WTC11 (cell line): ENCODE results near the gene DEFB118. TPM values are rescaled to one million over a fixed set of nuclear protein-coding genes. Genes with fewer than 3 reads are reported as not detected.

ENCODE experiments used
- ATAC-seq: fragments of 200-7000 bp; cut with Tn5 transposase; 2 replicates; pipeline ENCODE4 v1.10.0; 2021; ENCODE audit warnings: mild to moderate bottlenecking, moderate library complexity
- CTCF ChIA-PET: fragments of 300-600 bp; sonication (Branson Sonifier 250); formaldehyde crosslinking; loops from one replicate; lab custom pipeline; 2021; ENCODE audit warnings: antibody characterized with exemption; lab: Charles Lee
- POLR2A ChIA-PET: fragments of 350-600 bp; sonication (Branson Sonifier 250); formaldehyde crosslinking; loops from one replicate; lab custom pipeline; 2021; ENCODE audit warnings: antibody characterized with exemption; lab: Charles Lee
- DNase-seq: peaks from one replicate; pipeline ENCODE4 v3.0.0; 2021; ENCODE audit warnings: low spot score
- H3K27ac Mint-ChIP-seq: 2 replicates; pipeline ENCODE4 v1.8.0; 2021; ENCODE audit warnings: mixed read lengths
- H3K27me3 Mint-ChIP-seq: 2 replicates; pipeline ENCODE4 v1.8.0; 2021; ENCODE audit warnings: low read depth, mild to moderate bottlenecking, moderate library complexity, mixed read lengths
- H3K36me3 Mint-ChIP-seq: 2 replicates; pipeline ENCODE4 v1.8.0; 2021; ENCODE audit warnings: mixed read lengths
- H3K4me1 Mint-ChIP-seq: 2 replicates; pipeline ENCODE4 v1.8.0; 2022; ENCODE audit warnings: mixed read lengths
- H3K4me3 Mint-ChIP-seq: 2 replicates; pipeline ENCODE4 v1.8.0; 2021; ENCODE audit warnings: mild to moderate bottlenecking, moderate library complexity, mixed read lengths
- H3K9me3 Mint-ChIP-seq: 2 replicates; pipeline ENCODE4 v1.8.0; 2021; ENCODE audit warnings: mixed read lengths
- ATF6 ChIP-seq: sonication (generic); formaldehyde crosslinking; IDR thresholded peaks from 2 replicates; pipeline ENCODE4 v1.8.1; 2023; ENCODE audit warnings: mild to moderate bottlenecking, missing genetic modification reagents
- FOXJ3 ChIP-seq: sonication (generic); formaldehyde crosslinking; IDR thresholded peaks from 2 replicates; pipeline ENCODE4 v1.9.0; 2021; ENCODE audit warnings: missing genetic modification reagents, mild to moderate bottlenecking, borderline replicate concordance
- GTF2I ChIP-seq: fragments of 250-450 bp; sonication (Bioruptor Pico); conservative IDR thresholded peaks from 2 replicates; pipeline ENCODE4 v1.4.0; 2021; ENCODE audit warnings: mild to moderate bottlenecking
- HMGXB4 ChIP-seq: sonication (generic); formaldehyde crosslinking; IDR thresholded peaks from 2 replicates; pipeline ENCODE4 v1.8.1; 2023; ENCODE audit warnings: mild to moderate bottlenecking, moderate library complexity, missing genetic modification reagents
- IRF2 ChIP-seq: sonication (generic); formaldehyde crosslinking; IDR thresholded peaks from 2 replicates; pipeline ENCODE4 v1.8.0; 2022; ENCODE audit warnings: low read depth, missing genetic modification reagents, borderline replicate concordance
- NFATC4 ChIP-seq: fragments of 250-450 bp; sonication (Bioruptor Pico); IDR thresholded peaks from 2 replicates; pipeline ENCODE4 v1.9.0; 2021; ENCODE audit warnings: mild to moderate bottlenecking
- NR2C2 ChIP-seq: sonication (generic); formaldehyde crosslinking; IDR thresholded peaks from 2 replicates; pipeline ENCODE4 v1.8.0; 2022; ENCODE audit warnings: mild to moderate bottlenecking, missing genetic modification reagents
- OVOL2 ChIP-seq: fragments of 250-450 bp; sonication (Bioruptor Pico); IDR thresholded peaks from 2 replicates; pipeline ENCODE4 v1.9.0; 2021; ENCODE audit warnings: mild to moderate bottlenecking, borderline replicate concordance
- PRRX2 ChIP-seq: fragments of 250-450 bp; sonication (Bioruptor Pico); IDR thresholded peaks from 2 replicates; pipeline ENCODE4 v1.8.0; 2021; ENCODE audit warnings: mild to moderate bottlenecking
- TEAD4 ChIP-seq: sonication (generic); formaldehyde crosslinking; IDR thresholded peaks from 2 replicates; pipeline ENCODE4 v1.8.0; 2022; ENCODE audit warnings: mild to moderate bottlenecking, missing genetic modification reagents
- TP53 ChIP-seq: sonication (generic); formaldehyde crosslinking; IDR thresholded peaks from 2 replicates; pipeline ENCODE4 v1.8.1; 2023; ENCODE audit warnings: mild to moderate bottlenecking, missing genetic modification reagents
- ZNF121 ChIP-seq: sonication (generic); formaldehyde crosslinking; IDR thresholded peaks from 2 replicates; pipeline ENCODE4 v1.8.0; 2023; ENCODE audit warnings: missing genetic modification reagents
- ZNF138 ChIP-seq: sonication (generic); formaldehyde crosslinking; conservative IDR thresholded peaks from 2 replicates; pipeline ENCODE4 v1.8.1; 2022; ENCODE audit warnings: mild to moderate bottlenecking, moderate library complexity, missing genetic modification reagents
- ZNF219 ChIP-seq: sonication (generic); formaldehyde crosslinking; IDR thresholded peaks from 2 replicates; pipeline ENCODE4 v1.8.0; 2023; ENCODE audit warnings: missing genetic modification reagents, mild to moderate bottlenecking, borderline replicate concordance
- ZNF396 ChIP-seq: fragments of 250-450 bp; sonication (Bioruptor Pico); IDR thresholded peaks from 2 replicates; pipeline ENCODE4 v1.8.0; 2021; ENCODE audit warnings: mild to moderate bottlenecking, moderate library complexity, borderline replicate concordance
- ZNF416 ChIP-seq: fragments of 250-450 bp; sonication (Bioruptor Pico); IDR thresholded peaks from 2 replicates; pipeline ENCODE4 v1.9.0; 2021; ENCODE audit warnings: mild to moderate bottlenecking, inconsistent platforms
- total RNA-seq: library from RNA; stranded (reverse); gene quantifications from 3 replicates; pipeline ENCODE4 v1.2.3, GENCODE V29; 2021
- TF ChIP-seq, protein P1 (sequence below): fragments of 250-450 bp; sonication (Bioruptor Pico); IDR thresholded peaks from 2 replicates; pipeline ENCODE4 v1.9.0; 2021; ENCODE audit warnings: moderate library complexity, mild to moderate bottlenecking, inconsistent platforms, borderline replicate concordance
- TF ChIP-seq, protein P2 (sequence below): sonication (generic); formaldehyde crosslinking; IDR thresholded peaks from 2 replicates; pipeline ENCODE4 v1.8.1; 2022; ENCODE audit warnings: mild to moderate bottlenecking, moderate library complexity, missing genetic modification reagents
- TF ChIP-seq, protein P3 (sequence below): sonication (generic); formaldehyde crosslinking; IDR thresholded peaks from 2 replicates; pipeline ENCODE4 v1.8.0; 2023; ENCODE audit warnings: missing genetic modification reagents
- TF ChIP-seq, protein P4 (sequence below): fragments of 250-450 bp; sonication (Bioruptor Pico); conservative IDR thresholded peaks from 2 replicates; pipeline ENCODE4 v1.9.0; 2021; ENCODE audit warnings: mild to moderate bottlenecking

Gene DEFB118
- total RNA-seq, 1 experiment from 2014 or later = not detected

DNA sequence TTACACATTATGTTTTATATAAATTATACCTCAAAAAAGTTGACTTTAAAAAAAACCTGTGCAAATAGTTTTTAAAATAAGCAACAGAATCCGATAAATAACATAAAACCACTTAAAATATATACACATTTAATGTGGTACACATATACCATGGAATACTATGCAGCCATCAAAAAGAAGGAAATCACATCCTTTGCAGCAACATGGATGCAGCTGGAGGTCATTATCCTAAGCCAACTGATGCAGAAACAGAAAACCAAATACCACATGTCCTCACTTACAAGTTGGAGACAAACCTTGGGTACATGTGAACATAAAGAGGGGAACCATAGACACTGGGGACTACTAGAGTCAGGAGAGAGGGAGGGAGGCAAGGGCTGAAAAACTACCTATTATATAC is 41.6 kb downstream of the DEFB118 start (continued):
- TF ChIP-seq, protein P1, sequence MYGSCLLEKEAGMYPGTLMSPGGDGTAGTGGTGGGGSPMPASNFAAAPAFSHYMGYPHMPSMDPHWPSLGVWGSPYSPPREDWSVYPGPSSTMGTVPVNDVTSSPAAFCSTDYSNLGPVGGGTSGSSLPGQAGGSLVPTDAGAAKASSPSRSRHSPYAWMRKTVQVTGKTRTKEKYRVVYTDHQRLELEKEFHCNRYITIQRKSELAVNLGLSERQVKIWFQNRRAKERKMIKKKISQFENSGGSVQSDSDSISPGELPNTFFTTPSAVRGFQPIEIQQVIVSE = no peak
- TF ChIP-seq ZNF396 (CRISPR knock-in tag) = no peak
- TF ChIP-seq NR2C2 (CRISPR knock-in tag) = no peak
- no peak for TF ChIP-seq TEAD4 (CRISPR knock-in tag)
- TF ChIP-seq GTF2I (CRISPR knock-in tag) = no peak
- no peak for TF ChIP-seq PRRX2 (CRISPR knock-in tag)
- TF ChIP-seq ZNF416 = no peak
- TF ChIP-seq, protein P2, sequence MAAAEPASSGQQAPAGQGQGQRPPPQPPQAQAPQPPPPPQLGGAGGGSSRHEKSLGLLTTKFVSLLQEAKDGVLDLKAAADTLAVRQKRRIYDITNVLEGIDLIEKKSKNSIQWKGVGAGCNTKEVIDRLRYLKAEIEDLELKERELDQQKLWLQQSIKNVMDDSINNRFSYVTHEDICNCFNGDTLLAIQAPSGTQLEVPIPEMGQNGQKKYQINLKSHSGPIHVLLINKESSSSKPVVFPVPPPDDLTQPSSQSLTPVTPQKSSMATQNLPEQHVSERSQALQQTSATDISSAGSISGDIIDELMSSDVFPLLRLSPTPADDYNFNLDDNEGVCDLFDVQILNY (CRISPR knock-in tag) = no peak
- TF ChIP-seq, protein P3, sequence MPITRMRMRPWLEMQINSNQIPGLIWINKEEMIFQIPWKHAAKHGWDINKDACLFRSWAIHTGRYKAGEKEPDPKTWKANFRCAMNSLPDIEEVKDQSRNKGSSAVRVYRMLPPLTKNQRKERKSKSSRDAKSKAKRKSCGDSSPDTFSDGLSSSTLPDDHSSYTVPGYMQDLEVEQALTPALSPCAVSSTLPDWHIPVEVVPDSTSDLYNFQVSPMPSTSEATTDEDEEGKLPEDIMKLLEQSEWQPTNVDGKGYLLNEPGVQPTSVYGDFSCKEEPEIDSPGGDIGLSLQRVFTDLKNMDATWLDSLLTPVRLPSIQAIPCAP (CRISPR knock-in tag) = no peak
- TF ChIP-seq ZNF121 = no peak
- TF ChIP-seq ATF6 (CRISPR knock-in tag) = no peak
- no peak for TF ChIP-seq OVOL2 (CRISPR knock-in tag)

- Mint-ChIP-seq H3K4me3 (no peak overlapping the region), H3K36me3 (peaks cover 57% of the 10 kb centered on the region), H3K9me3 (peaks cover 87% of the 10 kb centered on the region), H3K27me3 (peaks cover 16% of the 10 kb centered on the region), H3K4me1 (no peaks in the 10 kb centered on the region), H3K27ac (no peak overlapping the region)
- ChIA-PET CTCF (no interaction called here), POLR2A (no interaction called here)
- TF ChIP-seq IRF2 (CRISPR knock-in tag) = no peak
- TF ChIP-seq ATF6 (CRISPR knock-in tag) = no peak
- no peak for TF ChIP-seq GTF2I (CRISPR knock-in tag)
- TF ChIP-seq TP53 = no peak
- ATAC-seq = no peak
- no peak for DNase-seq
Observed at GRCh38 chr20:31414381-31414780, 46.0 kb downstream of the DEFB118 start.

- ChIA-PET CTCF (no interaction called here), POLR2A (no interaction called here)
- H3K27ac Mint-ChIP-seq = no peak overlapping the region
- H3K36me3 Mint-ChIP-seq = peaks cover 61% of the 10 kb centered on the region
- H3K27me3 Mint-ChIP-seq = peaks cover 16% of the 10 kb centered on the region
- ATAC-seq = no peak
- no peak for DNase-seq
- peaks cover 87% of the 10 kb centered on the region for H3K9me3 Mint-ChIP-seq
- no peaks in the 10 kb centered on the region for H3K4me1 Mint-ChIP-seq
- no peak overlapping the region for H3K4me3 Mint-ChIP-seq
- TF ChIP-seq, protein P1 = no peak
- TF ChIP-seq ATF6 (CRISPR knock-in tag) (no peak), NFATC4 (CRISPR knock-in tag) (no peak), FOXJ3 (no peak), ZNF138 (CRISPR knock-in tag) (no peak), HMGXB4 (no peak), ZNF219 (no peak)
- TF ChIP-seq, protein P4, sequence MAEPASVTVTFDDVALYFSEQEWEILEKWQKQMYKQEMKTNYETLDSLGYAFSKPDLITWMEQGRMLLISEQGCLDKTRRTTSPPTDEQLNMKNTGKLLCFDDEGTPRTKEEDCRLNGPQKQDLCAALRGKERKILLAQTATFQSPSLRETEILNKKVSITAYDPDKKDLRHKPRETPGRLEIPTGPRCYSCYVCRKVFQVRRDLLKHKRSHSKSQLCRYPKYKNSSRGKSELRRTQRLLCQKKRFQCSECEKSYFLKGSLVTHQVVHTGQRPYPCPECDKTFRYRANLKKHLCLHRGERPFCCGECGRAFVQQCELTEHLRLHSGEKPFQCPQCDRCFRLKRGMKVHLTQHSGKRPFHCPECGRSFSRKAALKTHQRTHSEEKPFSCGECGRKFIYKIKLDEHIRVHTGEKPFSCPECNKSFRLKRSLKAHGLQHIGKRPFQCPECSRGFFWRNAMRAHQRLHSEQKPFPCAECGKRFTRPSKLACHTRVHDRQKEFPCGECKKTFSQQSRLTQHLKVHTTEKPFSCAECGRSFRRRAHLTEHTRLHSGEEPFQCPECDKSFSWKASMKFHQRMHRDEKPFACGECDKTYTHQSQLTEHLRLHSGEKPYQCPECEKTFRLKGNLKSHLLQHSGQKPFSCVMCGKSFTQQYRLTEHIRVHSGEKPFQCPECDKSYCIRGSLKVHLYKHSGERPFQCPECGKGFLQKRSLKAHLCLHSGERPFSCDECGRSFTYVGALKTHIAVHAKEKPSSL (CRISPR knock-in tag) = no peak
Observed at GRCh38 chr20:31415653-31416052, 47.3 kb downstream of the DEFB118 start.
